ENCODE results near the gene GPR62. TPM values are rescaled to one million over a fixed set of nuclear protein-coding genes. Genes with fewer than 3 reads are reported as not detected.

Gene GPR62
- total and polyA plus RNA-seq, 9 donors = 0.15 to 0.83 (median 0.30) TPM

DNA sequence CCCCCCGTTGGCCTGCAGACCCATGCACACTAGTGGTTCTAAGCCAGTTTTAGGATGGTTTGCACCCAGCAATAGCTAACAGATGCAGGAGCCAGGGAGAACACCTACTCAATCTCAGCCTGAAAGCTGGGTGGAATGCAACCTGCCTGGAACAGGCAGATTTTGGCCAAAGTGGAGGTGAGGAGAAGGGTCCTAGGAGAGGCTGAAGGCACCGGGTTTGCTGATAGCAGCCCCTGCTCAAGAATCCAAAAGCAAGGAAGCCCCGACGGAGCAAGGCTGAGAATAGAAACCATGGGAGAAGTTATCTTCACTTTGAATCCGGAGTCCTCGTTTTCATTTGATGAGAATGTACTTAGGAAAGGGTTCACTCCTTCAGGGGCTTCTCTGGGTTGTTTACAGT lies 23.4 kb upstream of the GPR62 start:
- Histone ChIP-seq H3K27me3 (no peaks in the 10 kb centered on the region), H3K36me3 (no peaks in the 10 kb centered on the region), H3K4me1 (ENCODE audit: insufficient read depth) (no peaks in the 10 kb centered on the region), H3K27ac (no peak overlapping the region), H3K9me3 (no peaks in the 10 kb centered on the region), H3K4me3 (no peak overlapping the region)
- WGBS, 3 donors = 89 to 94% (median 90%) methylated on average over 6 of the region's 6 CpGs
- intact Hi-C loops (cut with DNase I) = no loop called here
- DNase-seq = no peak
- TF ChIP-seq POLR2A (IDR thresholded peaks at IDR 0.05) = no peak
- TF ChIP-seq, protein P1, sequence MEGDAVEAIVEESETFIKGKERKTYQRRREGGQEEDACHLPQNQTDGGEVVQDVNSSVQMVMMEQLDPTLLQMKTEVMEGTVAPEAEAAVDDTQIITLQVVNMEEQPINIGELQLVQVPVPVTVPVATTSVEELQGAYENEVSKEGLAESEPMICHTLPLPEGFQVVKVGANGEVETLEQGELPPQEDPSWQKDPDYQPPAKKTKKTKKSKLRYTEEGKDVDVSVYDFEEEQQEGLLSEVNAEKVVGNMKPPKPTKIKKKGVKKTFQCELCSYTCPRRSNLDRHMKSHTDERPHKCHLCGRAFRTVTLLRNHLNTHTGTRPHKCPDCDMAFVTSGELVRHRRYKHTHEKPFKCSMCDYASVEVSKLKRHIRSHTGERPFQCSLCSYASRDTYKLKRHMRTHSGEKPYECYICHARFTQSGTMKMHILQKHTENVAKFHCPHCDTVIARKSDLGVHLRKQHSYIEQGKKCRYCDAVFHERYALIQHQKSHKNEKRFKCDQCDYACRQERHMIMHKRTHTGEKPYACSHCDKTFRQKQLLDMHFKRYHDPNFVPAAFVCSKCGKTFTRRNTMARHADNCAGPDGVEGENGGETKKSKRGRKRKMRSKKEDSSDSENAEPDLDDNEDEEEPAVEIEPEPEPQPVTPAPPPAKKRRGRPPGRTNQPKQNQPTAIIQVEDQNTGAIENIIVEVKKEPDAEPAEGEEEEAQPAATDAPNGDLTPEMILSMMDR (IDR thresholded peaks at IDR 0.05) = no peak
- no peak for TF ChIP-seq EP300 (IDR thresholded peaks at IDR 0.05)

DNA sequence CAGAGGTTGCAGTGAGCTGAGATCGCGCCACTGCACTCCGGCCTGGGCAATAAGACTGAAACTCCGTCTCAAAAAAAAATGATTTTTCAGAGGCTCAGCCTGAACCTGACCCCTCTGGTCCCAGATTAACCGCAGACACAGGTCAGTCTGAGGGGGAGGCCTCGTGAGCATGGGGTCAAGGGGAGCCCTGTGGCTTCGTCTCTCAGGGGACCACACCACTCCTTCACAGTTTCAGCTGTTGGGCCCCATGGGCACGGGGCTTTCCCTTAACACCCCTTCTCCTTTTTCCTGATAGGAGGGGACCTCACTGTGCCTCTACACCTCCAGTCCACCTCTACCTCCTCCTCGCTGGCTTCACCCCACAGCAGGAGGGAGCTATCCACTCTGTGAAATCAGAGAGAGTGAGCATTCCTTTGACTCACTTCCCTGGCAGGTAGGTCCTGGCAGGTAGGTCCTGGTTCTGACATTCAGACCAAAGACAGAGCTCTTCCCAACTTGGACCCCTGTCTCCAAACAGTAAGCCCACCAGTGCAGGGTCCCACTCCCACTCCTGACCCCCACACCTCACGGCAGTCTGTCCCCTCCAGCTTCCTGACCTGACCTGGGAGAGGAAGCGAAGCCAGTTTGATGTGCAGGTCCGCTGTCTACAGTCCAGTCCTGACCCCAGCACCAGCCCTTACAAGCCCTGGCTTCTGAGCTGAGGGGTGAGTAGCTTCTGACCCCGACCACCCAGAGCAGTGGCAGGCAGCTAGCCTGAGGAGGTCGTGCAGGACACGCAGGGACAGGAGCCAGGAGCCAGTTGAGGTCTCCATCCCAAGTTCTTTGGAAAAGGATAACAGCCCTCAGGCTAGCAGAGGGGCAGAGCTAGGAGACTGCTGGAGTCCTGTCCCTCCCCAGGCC lies 22.5 kb upstream of the GPR62 start:
- no peaks in the 10 kb centered on the region for H3K36me3 ChIP-seq
- TF ChIP-seq POLR2A (IDR thresholded peaks at IDR 0.05) (no peak), EP300 (IDR thresholded peaks at IDR 0.05) (no peak)
- TF ChIP-seq, protein P1 (IDR thresholded peaks at IDR 0.05) = no peak
- 90 to 92% (median 91%) methylated on average over 15 of the region's 15 CpGs for WGBS, 3 donors
- DNase-seq = no peak
- H3K4me3 ChIP-seq = no peak overlapping the region
- H3K4me1 ChIP-seq (ENCODE audit: insufficient read depth) = no peaks in the 10 kb centered on the region
- no peaks in the 10 kb centered on the region for H3K27me3 ChIP-seq
- no peak overlapping the region for H3K27ac ChIP-seq
- H3K9me3 ChIP-seq = no peaks in the 10 kb centered on the region
- intact Hi-C loops (cut with DNase I) = no loop called here

DNA sequence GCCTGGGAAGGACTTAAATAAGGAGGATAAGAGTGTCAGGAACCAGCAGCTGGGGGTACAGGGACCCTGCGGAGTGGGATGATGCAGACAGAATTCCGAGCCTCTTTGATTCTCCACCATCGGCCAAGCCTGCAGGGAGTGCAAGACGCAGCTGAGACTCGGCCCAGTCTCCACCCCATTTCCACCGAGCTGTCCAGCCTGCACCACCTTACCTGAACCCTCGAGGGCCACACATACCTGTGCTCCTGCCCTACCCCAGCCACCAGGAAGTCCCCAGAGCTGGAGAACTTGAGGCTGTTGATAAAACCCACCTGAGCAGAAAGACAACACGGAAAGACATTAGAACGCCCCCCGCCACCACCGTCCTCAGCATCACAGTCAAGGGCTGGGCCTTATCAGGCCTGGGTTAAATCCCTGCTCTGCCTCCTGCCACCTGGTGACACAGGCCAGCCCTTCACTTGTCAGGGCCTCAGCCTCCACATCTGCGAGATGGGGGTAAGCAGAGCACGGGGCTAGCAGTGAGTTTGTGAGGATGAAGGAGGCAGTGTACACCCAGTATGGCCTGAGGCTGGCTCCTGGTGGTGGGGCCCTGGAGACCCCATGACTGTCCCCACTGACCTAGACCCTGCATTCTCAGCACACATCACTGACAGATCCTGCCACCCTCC lies 21.6 kb upstream of the GPR62 start:
- no peaks in the 10 kb centered on the region for H3K4me1 ChIP-seq (ENCODE audit: insufficient read depth)
- no peak overlapping the region for H3K4me3 ChIP-seq
- no peaks in the 10 kb centered on the region for H3K36me3 ChIP-seq
- H3K27ac ChIP-seq = no peak overlapping the region
- 90 to 92% (median 91%) methylated on average over 13 of the region's 13 CpGs for WGBS, 3 donors
- no peaks in the 10 kb centered on the region for H3K27me3 ChIP-seq
- no peaks in the 10 kb centered on the region for H3K9me3 ChIP-seq
- intact Hi-C loops (cut with DNase I) = no loop called here
- no peak for DNase-seq
- TF ChIP-seq, protein P1 (IDR thresholded peaks at IDR 0.05) = no peak
- no peak for TF ChIP-seq EP300 (IDR thresholded peaks at IDR 0.05)
- no peak for TF ChIP-seq POLR2A (IDR thresholded peaks at IDR 0.05)

DNA sequence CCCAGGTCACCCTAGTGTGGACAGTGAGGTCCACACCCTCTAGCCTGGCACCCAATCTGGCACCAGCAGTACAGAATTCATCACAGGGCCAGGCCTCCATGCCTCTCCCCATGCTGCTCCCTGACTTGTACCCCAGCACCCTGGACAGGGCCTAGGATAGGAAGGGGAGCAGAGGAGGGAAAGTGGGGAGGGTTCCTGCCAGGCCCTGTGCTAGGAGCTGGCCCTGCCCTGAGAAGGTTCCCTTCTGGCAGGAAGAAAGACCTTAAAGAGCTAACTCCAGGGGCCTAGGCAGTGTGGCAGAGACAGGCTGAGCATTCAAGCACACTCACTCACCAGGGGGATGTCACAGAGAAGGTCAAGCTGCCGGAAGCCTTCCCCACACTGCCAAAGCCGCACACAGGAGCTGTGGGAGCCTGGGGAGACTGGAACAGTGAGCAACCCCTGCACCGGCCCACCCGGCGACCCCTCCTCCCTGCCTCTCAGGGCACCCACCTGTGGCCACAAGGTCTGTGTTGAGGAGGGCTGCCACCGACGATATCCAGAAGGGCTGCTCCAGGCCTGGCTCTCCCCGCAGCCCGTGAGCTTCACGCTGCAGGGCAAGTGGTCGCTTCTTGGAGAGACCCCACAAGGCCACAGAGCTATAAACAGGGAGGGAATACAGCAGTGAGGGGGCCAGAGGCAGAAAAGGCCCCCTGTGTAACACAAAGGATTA lies 20.9 kb upstream of the GPR62 start:
- Histone ChIP-seq H3K36me3 (no peaks in the 10 kb centered on the region), H3K27ac (no peak overlapping the region), H3K27me3 (no peaks in the 10 kb centered on the region), H3K4me1 (ENCODE audit: insufficient read depth) (no peaks in the 10 kb centered on the region), H3K9me3 (no peaks in the 10 kb centered on the region), H3K4me3 (no peak overlapping the region)
- intact Hi-C loops (cut with DNase I) = no loop called here
- no peak for TF ChIP-seq EP300 (IDR thresholded peaks at IDR 0.05)
- TF ChIP-seq, protein P1 (IDR thresholded peaks at IDR 0.05) = no peak
- no peak for TF ChIP-seq POLR2A (IDR thresholded peaks at IDR 0.05)
- DNase-seq = no peak
- 90 to 91% (median 90%) methylated on average over 9 to 11 of the region's 11 CpGs for WGBS, 3 donors
